GM18868 (cell line): ENCODE data around the gene FBN1.

Experiments used
- ATAC-seq: cut with Tn5 transposase; IDR thresholded peaks from one replicate; pipeline ENCODE4 v1.9.1; 2021; ENCODE audit warnings: mild to moderate bottlenecking, moderate library complexity; ENCODE audit not compliant: unreplicated experiment

The FBN1 gene

DNA sequence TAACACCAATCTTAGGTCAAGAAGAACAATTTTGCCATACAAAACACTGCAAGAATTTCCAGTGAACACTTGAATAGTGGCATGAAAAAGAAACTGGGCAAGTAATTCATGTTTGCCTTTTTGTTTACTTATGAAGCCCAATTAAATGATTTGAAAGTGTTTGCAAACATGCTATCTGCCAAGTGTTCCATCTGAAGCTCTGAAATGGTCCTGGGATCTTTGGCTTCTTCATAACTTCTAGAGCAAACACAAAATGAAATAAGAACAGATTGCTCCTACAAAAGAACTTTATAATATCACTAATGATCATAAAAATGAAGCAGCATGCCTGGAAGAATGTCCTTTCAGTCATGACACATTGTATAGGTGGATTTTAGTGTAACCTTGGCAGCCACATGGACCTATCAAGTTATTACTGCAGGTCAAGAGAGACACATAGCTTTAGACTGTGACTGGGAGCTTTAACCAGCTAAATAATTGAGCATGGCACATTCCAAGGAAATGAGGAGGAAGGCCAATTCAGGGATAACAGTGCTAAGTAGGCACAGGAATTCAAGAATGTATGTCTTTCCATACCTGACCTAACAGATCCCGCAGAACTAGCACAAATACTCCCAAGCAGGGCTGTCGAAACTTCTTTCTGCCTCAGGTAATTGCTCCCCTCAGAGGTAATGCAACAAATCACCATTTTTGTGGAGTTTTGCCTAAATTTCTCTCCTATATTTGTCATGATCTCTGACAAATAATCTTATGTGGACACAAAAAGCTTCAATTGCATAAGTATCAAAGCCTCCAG is 169.7 kb downstream of the FBN1 start:
- no peak for ATAC-seq

DNA sequence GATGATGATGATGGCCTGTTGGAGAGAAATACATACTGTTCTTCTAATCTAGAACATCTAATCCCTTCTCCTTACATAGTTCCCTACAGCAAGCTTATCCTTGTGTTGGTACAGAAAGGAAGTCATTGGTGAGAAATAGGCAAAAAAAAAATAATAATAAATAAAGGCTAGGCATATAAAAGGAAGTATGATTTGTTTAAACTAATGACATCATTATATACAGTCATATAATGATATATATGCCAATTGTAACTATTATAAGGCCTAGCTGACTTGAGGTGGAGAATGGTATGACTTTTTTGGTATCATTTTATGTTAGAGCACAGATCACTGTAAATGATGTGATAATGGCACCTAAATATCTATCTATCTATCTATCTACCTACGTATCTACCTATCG is 171.8 kb downstream of the FBN1 start:
- no peak for ATAC-seq

DNA sequence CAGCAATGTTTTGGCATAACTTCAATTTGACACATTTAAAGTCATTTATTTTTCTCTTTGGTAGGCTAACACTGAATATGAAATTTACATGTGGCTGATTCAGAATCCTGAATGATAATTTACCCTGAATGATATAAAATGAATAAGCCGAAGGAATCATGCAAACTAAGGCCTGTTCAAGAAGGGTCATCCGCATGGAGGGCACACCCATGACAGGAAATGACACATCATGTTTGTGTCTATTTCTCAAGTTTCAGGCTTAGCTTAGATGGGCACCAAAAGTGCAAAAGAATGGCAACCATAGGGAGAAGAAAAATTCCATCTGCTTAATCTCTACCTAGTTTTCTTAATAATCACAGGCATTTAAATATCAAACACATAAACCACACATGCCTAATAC is 172.8 kb downstream of the FBN1 start:
- no peak for ATAC-seq

DNA sequence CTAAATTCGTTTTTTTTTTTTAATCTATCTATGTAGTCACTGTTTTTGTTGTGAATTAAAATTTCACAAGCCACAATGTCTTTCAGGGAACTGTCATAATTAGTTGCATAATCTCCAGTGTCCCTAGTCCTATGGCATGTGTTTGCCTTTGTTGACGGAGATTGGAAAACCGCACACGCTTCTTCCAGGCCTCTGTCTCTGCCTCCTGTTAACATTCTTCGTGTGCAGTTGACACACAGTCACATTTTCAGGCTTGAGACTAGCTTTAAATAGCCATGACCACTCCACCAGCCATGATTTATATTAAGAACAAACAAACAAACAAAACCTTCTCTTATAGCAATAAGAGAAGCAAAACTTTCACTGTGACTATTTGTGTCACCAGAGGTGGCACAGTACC is 174.4 kb downstream of the FBN1 start:
- ATAC-seq, result no peak

DNA sequence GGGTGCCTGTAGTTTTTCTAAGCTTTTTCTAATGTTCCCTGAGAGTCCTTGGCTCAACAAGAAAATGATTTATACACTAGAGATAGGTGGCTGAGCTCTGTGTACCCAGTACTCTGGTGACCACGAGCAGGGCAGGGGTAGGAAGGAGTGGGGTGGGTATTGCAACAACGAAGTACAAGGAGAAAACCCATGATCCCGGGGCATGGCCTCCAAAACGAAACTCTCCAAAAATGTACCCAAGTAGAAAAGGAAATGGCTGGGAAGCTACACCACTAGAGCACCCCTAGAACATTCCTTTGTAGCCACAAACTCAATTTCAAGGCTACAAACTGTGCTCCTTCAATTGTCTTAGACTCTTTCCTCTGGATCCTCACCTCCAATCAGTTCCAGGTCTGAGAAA is 175.4 kb downstream of the FBN1 start:
- no peak for ATAC-seq

DNA sequence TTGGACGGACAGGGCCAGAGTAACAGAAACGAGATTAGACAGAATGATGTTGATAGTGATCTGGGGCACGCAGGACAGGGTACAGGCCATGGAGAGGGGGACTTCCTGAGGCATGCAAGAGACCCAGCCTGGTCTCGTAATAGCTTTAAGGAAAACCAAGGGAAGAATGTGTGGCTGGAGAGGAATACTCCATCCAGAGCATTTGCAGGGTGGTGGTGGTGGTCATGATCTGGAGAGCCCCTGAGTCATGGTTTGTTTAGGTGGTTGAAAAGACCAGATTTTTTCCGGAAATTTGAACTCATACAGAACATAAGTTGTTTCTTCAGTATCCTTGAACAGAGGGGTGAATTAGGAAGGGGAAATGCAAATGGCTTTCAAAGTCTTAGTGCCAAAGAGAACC is 175.8 kb downstream of the FBN1 start:
- ATAC-seq, result no peak

DNA sequence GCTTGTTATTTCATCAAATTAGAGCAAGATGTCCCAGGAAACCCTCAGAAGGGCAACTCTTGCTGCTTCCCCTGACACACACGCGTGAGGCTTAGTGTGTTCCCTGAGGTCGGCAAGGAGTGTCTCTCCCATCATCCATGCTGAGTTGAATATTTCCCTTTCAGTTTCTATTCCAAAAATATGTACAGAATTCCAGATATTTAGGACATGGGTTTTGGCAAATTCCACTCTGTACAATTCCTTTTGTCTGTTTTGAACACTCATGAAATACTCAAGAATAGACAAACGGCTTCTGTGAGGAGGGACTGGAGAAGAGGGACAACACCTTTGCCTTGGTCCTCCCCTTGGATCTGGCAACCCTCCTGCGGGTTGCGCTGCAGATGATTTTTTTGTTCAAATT is 176.2 kb downstream of the FBN1 start:
- ATAC-seq, result no peak

DNA sequence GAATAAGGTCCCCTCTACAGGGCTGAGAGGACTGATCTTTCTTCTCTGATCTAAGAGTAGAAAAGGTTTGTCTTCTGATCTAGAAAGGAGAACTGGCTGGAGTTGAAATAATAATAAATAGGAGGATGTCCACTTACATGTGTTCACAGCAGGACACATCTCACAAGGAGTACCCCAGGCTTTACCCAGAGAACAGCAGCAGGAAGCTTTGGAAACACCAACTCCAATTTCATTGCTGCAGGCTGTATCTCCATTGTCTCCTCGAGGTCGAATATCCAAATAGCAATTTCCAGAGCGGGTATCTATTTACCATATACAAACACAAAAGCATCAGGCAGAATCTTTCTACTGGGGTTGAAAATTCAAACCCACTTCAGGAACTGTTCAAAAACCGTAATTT is 177.7 kb downstream of the FBN1 start:
- ATAC-seq, result no peak

DNA sequence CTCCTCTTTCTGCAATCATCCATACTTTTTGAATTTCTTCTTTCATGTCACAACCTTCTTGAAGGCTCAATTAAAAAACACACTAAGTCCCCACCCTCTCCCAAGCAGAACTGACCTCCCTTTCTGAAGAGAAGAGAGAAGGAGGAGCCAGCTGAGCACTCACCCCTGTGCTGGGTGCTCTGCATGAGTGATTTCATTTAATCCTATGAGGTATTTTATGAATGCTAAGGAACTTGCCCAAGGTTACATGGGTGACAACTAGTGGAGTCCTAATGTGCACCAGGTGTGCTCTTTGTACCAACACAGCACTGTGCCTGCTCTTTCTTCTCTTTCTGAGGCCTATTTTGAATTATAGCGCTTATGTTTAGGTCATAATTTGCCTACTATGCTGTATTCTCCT is 178.7 kb downstream of the FBN1 start:
- no peak for ATAC-seq

DNA sequence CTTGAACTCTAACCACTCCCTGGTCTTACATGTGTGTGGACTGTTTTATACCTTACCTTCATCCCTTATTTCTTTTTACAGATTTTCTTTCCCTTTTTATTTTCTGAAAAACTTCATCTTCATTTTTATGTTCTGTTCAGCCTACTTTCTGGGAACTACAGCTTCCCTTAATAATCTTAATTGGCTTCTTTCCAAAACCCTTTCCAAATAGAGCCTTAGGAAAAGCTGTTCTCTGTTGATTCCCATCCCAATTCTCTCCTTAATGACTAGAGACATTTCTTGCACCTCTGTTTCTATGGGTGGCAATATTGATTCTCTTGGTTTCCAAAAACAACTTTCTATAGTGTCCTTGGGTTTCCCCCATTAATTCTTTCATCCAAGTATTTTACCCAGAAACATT is 179.4 kb downstream of the FBN1 start:
- ATAC-seq, result no peak

DNA sequence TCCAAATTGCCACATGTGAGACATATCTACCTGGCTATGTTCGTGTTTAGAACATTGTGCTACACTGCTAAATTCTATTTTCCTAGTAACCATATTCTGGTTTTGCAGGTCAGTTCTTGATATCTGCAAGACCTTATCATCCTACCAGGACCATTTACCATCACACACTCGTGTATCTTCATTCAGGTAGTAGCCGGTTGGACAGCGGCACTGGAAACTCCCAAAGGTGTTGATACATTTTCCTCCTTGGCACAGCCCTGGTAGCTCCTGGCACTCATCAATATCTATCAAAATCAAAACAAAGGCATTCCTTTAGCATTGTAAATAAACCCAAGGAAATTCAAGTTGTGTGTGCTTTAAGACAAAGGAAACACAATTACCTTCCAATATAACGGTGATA is 180.1 kb downstream of the FBN1 start:
- ATAC-seq, result no peak

DNA sequence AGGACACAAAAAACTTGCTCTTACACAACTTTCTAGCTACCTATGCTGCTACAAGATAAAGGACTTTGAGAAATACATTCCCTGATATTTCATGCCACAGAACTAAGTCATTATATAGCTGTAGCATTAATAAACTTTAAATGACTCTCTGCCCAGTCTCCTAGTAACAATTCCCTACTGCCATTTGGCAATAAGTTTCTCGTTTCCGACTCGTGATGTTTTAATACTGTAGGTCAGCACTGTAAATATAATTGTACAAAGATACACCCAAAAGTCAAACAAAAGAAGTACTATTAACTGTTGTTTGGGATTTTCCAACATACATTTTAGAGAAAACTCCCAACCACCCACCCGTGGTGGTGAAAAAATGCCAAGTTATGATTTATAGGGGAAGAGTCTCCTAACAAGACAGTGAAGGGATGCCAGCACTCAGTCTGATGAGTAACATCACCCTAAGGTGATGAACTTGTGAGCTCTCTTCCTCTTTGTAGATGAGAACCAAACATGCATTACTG is 182.1 kb downstream of the FBN1 start:
- ATAC-seq, result no peak

DNA sequence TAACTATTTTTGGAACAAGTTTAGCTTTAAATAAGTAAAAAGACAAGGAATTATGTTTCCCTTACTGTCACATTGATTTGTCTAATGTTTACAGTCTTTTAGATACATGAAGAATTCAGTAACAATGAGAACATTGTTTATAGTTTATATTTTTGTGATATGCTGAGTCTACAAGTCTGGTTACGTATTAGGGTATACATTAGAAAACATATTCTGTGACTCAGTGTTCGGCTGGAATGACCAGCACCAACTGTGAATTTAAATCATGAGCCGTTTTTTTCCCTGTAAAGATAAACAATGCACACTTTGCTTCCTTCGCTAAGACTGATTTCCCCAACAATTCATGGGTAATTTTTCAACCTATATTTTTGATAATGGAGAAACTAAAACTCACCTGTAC is 182.8 kb downstream of the FBN1 start:
- no peak for ATAC-seq

DNA sequence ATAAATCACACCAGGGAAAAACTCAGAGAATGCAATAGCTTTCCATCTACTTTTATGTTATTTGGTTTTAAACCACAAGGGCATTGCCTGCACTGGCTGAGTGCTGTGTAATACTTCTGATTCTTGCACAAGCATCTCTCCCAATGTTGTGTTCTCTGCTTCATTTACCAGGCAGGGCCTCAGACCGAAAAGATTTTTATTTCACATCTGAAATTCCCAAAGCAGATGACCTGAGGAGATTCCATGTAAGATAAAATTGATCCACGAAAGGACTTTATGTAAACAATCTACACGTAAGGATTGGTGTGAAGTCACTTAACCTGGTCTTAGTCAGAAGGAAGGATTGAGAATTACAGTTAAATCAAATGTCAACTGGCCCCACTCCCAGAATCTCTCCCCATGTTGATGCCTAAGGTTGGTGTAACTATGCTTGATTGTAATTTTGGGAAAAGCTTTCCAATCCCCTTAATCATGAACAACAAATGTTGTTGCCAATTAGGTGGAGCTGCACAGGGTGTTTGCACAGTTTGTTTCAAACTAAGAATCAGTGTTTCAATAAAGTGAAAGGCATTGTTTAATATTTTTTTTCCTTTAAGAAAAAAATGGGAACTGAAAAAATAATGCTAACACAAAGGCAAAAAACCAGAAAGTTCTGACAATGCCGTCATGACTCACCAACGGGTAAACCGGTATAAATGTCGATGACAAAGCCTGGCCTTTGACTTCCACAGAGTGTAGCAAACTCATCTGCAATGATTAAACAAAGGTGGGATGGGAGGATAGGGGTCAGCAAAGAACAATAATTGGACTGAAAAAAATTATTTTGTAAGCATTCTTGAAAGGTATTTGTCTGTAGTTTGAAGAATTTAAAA is 185.7 kb downstream of the FBN1 start:
- no peak for ATAC-seq

DNA sequence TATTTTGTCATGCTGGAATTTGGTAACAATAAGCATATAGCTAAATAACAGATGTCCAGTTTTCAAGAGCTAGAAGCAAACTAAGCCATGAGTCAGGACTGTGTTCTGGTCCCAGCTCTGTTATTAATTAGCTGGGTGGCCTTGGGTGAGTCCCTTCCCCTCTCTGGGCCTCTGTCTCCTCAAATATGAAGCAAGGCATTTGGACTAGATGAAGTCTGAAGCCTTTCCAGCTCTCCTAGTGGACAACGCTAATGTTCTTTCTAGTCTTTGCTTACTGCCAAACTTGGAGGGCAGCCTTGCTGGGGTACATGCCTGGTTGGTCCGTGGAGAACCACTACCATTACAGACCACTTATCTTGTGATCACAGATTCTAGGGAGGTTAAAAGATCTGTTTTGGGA is 186.6 kb downstream of the FBN1 start:
- ATAC-seq, result no peak

DNA sequence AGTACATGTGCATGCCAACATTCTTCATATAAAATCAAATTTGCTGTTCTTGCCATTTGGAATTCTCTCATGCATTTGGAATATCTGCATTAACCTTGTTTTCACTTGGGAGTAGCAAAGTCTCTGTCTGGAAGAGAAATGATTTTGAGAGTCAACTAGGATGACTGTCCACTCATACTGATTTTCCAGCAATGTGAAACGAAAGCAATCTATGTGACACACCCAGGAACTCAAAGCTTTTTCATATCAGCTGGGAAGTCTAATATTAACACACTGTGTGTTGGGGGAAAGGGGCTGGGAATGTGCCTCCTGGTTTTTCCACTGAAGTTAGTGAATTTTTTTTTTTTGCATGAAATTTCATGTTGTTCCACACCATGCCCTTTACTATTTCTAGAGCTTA is 189.4 kb downstream of the FBN1 start:
- ATAC-seq, result no peak

DNA sequence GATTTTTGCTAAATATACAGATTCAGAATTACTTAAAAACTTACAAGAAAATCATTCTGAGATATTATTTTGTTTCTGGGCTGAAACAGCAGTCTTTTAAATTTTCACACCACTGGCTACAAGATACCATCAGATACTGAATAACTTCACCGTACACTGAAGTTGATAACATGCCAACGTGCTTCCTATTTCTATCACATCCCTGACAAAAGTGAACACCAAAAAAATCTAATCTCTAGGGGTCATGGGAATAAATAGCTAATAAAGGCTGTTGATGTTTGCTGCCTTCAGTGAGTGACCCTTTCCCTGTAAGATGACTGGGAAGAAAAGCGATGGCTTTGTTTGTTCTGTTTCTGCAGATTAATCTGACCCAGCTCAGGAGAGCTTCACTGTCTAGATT is 193.8 kb downstream of the FBN1 start:
- no peak for ATAC-seq

DNA sequence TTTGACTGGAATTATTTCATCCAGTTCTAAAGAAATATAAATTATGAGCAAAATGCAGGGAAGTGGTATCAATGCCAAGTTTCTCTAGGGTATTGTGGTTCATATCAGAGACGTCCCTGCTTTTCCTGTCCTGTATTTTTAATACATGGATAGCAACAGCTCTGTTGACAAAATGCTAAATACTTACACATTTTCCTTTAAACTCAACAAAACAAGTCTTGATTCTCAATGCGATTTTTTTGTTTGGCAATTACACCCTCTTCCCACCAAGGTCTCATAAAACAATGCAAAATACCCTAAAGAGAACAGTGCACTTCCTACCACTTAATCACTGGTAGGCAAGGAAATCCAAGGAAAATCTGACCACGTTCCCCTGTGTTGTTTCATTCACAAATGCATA is 194.3 kb downstream of the FBN1 start:
- no peak for ATAC-seq

DNA sequence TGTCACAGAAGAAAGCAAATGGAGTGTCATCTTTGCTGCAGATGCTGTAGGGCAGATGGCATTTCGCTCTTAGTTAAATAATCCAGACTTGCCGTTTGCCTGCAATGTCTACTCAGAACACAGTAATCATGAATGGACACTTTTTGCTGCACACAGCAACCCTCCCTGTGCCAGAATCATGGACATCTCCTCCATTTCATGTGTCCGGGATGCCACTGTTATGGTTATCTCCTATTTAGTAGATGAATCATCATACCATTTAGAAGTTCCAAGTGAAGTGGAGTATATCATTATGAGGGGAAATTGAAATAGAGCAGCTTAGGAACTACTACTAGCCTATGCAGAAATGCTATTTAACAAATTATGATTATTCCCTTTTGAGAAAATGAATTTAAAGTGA is 195.8 kb downstream of the FBN1 start:
- ATAC-seq, result no peak

DNA sequence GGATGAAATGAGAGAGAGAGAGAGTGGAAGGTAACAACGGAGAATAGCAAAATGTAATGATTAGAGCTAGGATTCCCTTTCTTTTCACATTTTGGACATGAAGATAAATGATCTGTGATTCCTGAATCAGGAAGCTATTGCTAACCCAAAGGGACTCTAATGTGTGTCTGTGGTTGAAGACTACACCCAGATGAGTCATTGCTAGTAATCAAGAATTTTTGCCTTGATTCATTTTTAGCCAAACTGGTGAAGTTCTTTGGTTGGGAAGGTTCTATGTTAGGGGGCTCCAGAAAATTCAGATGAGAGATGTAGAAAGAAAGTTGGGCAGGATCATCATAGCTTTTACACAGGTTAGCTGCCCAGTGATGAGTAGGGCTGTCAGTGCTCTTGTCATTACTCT is 197.9 kb downstream of the FBN1 start:
- ATAC-seq, result no peak

DNA sequence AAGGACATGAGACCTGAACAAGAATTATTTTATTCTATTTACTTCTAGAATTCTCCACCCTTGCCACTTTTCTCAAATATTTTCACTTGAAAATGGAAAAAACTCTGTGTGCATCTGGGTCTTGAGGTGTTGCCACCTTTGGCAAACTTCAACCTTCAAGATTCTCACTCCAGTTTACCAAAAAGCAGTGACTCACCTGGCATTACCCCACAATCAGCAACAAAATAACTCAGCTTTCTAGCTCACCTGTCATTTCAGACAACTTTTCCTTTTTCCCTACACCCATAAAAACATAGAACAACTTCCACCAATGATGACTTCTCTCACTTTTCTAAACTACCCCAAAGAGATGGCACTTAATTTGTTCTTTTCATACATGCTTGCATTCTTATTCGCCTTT is 198.5 kb downstream of the FBN1 start:
- no peak for ATAC-seq

DNA sequence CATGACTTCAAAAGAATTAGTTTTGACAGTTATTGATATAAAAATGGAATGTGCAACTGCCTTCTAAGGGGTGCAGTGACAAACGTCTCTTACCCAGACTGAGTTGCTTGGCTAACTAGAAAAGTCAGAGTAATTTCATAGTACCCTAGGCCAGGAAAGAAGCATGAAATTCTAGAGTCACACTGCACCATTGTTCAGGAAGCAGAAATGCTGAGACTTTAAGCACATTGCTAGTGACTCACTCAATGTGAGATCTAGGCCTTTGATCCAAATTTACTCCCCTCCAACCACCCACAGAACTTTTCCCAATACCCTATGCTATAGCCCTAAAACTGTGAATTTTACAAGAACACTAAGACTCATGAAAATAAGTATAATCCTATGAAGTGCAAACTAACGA is 203.5 kb downstream of the FBN1 start:
- no peak for ATAC-seq
